H9 (cell line): ENCODE measurements around the gene CEP131. TPM values are rescaled to one million over a fixed set of nuclear protein-coding genes. Genes with fewer than 3 reads are reported as not detected.

ENCODE experiments used
- DNase-seq: peaks from one replicate; pipeline ENCODE4 v3.0.0-alpha.2; 2017
- H2AFZ ChIP-seq: one replicate; pipeline ENCODE4 v1.6.1; 2013; ENCODE audit warnings: mild to moderate bottlenecking, low read length, control low read depth, moderate library complexity
- H2AK5ac ChIP-seq: 2 replicates; pipeline ENCODE4 v1.6.1; 2013; ENCODE audit warnings: low read length, control low read depth, mixed read lengths; ENCODE audit not compliant: insufficient read length
- H2BK120ac ChIP-seq: one replicate; pipeline ENCODE4 v1.6.1; 2013; ENCODE audit warnings: low read depth, mild to moderate bottlenecking, low read length, control low read depth, inconsistent platforms; ENCODE audit not compliant: poor library complexity, severe bottlenecking
- H2BK12ac ChIP-seq: 2 replicates; pipeline ENCODE4 v1.6.1; 2013; ENCODE audit warnings: low read length, control low read depth, mixed read lengths, low read depth; ENCODE audit not compliant: insufficient read length
- H2BK15ac ChIP-seq: 2 replicates; pipeline ENCODE4 v1.6.1; 2013; ENCODE audit warnings: low read depth, low read length, control low read depth
- H2BK20ac ChIP-seq: one replicate; pipeline ENCODE4 v1.6.1; 2013; ENCODE audit warnings: low read depth, mild to moderate bottlenecking, low read length, control low read depth, inconsistent platforms; ENCODE audit not compliant: poor library complexity, severe bottlenecking
- H2BK5ac ChIP-seq: 2 replicates; pipeline ENCODE4 v1.6.1; 2013; ENCODE audit warnings: low read length, control low read depth, mixed read lengths; ENCODE audit not compliant: insufficient read length
- H3K14ac ChIP-seq: 2 replicates; pipeline ENCODE4 v1.6.1; 2013; ENCODE audit warnings: low read length, control low read depth; ENCODE audit not compliant: insufficient read depth
- H3K18ac ChIP-seq: 2 replicates; pipeline ENCODE4 v1.6.1; 2013; ENCODE audit warnings: low read depth, mild to moderate bottlenecking, mixed read lengths, low read length, control low read depth; ENCODE audit not compliant: insufficient read length
- H3K23ac ChIP-seq: 2 replicates; pipeline ENCODE4 v1.6.1; 2013; ENCODE audit warnings: low read length, control low read depth, mixed read lengths, low read depth; ENCODE audit not compliant: insufficient read length
- H3K23me2 ChIP-seq: 2 replicates; pipeline ENCODE4 v1.6.1; 2013; ENCODE audit warnings: low read depth, mild to moderate bottlenecking, mixed read lengths, low read length, control low read depth; ENCODE audit not compliant: insufficient read length, poor library complexity, severe bottlenecking
- H3K27ac ChIP-seq: 2 replicates; pipeline ENCODE4 v1.5.1; 2013; ENCODE audit warnings: low read length, control low read depth, mixed read lengths, low read depth; ENCODE audit not compliant: insufficient read length
- H3K27me3 ChIP-seq: 2 replicates; pipeline ENCODE4 v1.6.1; 2013; ENCODE audit warnings: low read length, control low read depth, inconsistent platforms; ENCODE audit not compliant: insufficient read depth
- H3K4ac ChIP-seq: 2 replicates; pipeline ENCODE4 v1.6.1; 2013; ENCODE audit warnings: low read depth, mild to moderate bottlenecking, control low read depth, inconsistent platforms, low read length, moderate library complexity
- H3K4me1 ChIP-seq: 2 replicates; pipeline ENCODE4 v1.6.1; 2013; ENCODE audit warnings: low read length, control low read depth, inconsistent platforms; ENCODE audit not compliant: insufficient read depth
- H3K4me2 ChIP-seq: 2 replicates; pipeline ENCODE4 v1.6.1; 2013; ENCODE audit warnings: low read length, control low read depth, mixed read lengths; ENCODE audit not compliant: insufficient read length, insufficient read depth
- H3K56ac ChIP-seq: 2 replicates; pipeline ENCODE4 v1.6.1; 2013; ENCODE audit warnings: low read depth, mild to moderate bottlenecking, mixed read lengths, low read length, control low read depth; ENCODE audit not compliant: insufficient read length
- H3K79me1 ChIP-seq: 2 replicates; pipeline ENCODE4 v1.6.1; 2013; ENCODE audit warnings: low read depth, mild to moderate bottlenecking, moderate library complexity, low read length, control low read depth, inconsistent platforms; ENCODE audit not compliant: insufficient read depth, poor library complexity, severe bottlenecking
- H3K79me2 ChIP-seq: 2 replicates; pipeline ENCODE4 v1.6.1; 2013; ENCODE audit warnings: low read length, control low read depth, inconsistent platforms; ENCODE audit not compliant: insufficient read depth
- H3K9ac ChIP-seq: 2 replicates; pipeline ENCODE4 v1.6.1; 2013; ENCODE audit warnings: low read length, control low read depth, mixed read lengths; ENCODE audit not compliant: insufficient read length; ENCODE audit errors: extremely low read depth
- H3K9me3 ChIP-seq: one replicate; pipeline ENCODE4 v1.6.1; 2013; ENCODE audit warnings: low read depth, low read length, inconsistent platforms; ENCODE audit not compliant: control insufficient read depth
- H3T11ph ChIP-seq: one replicate; pipeline ENCODE4 v1.6.1; 2013; ENCODE audit warnings: mild to moderate bottlenecking, low read length, control low read depth, inconsistent platforms
- H4K20me1 ChIP-seq: one replicate; pipeline ENCODE4 v1.6.1; 2013; ENCODE audit not compliant: control insufficient read depth, insufficient read length, insufficient read depth
- H4K5ac ChIP-seq: 2 replicates; pipeline ENCODE4 v1.6.1; 2013; ENCODE audit warnings: low read depth, mild to moderate bottlenecking, mixed read lengths, low read length, control low read depth; ENCODE audit not compliant: insufficient read length
- H4K8ac ChIP-seq: replicated peaks from 2 replicates; pipeline ENCODE4 v1.6.1; 2013; ENCODE audit warnings: low read length, control low read depth, mixed read lengths, low read depth; ENCODE audit not compliant: insufficient read length
- H4K91ac ChIP-seq: 2 replicates; pipeline ENCODE4 v1.6.1; 2013; ENCODE audit warnings: low read depth, mild to moderate bottlenecking, moderate library complexity, mixed read lengths, low read length, control low read depth; ENCODE audit not compliant: insufficient read length
- H3K27ac Mint-ChIP-seq, 3 experiments: 2 replicates in 2 of 3; 3 replicates in 1 of 3; pipeline ENCODE4 v1.8.0; 2020 to 2021; ENCODE audit warnings: mixed read lengths in 3 of 3, mild to moderate bottlenecking in 1 of 3, moderate library complexity in 1 of 3
- H3K27me3 Mint-ChIP-seq: 2 replicates; pipeline ENCODE4 v1.8.0; 2021; ENCODE audit warnings: low read depth, mild to moderate bottlenecking, moderate library complexity, mixed read lengths
- H3K36me3 Mint-ChIP-seq, 3 experiments: 2 replicates in 2 of 3; 3 replicates in 1 of 3; pipeline ENCODE4 v1.8.0; 2020 to 2021; ENCODE audit warnings: low read depth in 3 of 3, mixed read lengths in 3 of 3; ENCODE audit not compliant: insufficient read depth in 1 of 3
- H3K4me1 Mint-ChIP-seq, 2 experiments: 2 replicates each; pipeline ENCODE4 v1.8.0; 2020; ENCODE audit warnings: mixed read lengths in 2 of 2
- H3K4me3 Mint-ChIP-seq, 2 experiments: 2 replicates in 1 of 2; 3 replicates in 1 of 2; pipeline ENCODE4 v1.8.0; 2020 to 2021; ENCODE audit warnings: mild to moderate bottlenecking in 2 of 2, mixed read lengths in 2 of 2, moderate library complexity in 1 of 2
- H3K9me3 Mint-ChIP-seq, 2 experiments: 2 replicates in 1 of 2; 3 replicates in 1 of 2; pipeline ENCODE4 v1.8.0; 2020; ENCODE audit warnings: mild to moderate bottlenecking in 2 of 2, mixed read lengths in 2 of 2, moderate library complexity in 1 of 2
- WGBS: extraction: QIAGEN DNeasy Blood & Tissue Kit; methylation state at CpG from one replicate; pipeline ENCODE4 v1.1.7; 2013; ENCODE audit warnings: missing lambda C conversion rate, low lambda C conversion rate, mixed read lengths; ENCODE audit not compliant: insufficient read length; ENCODE audit errors: extremely low coverage; 5-methylcytosine and 5-hydroxymethylcytosine counted together
- total RNA-seq: library from RNA; stranded (reverse); gene quantifications from 2 replicates; pipeline ENCODE4 v1.2.1, GENCODE V29; 2021
- TF ChIP-seq, protein P1 (sequence below): fragments of 200-600 bp; sonication (generic); conservative IDR thresholded peaks from 3 replicates; pipeline ENCODE4 v1.8.0; 2021; ENCODE audit warnings: antibody characterized with exemption, mild to moderate bottlenecking

CEP131 gene
- total RNA-seq, 1 experiment from 2014 or later = 16.3 TPM

DNA sequence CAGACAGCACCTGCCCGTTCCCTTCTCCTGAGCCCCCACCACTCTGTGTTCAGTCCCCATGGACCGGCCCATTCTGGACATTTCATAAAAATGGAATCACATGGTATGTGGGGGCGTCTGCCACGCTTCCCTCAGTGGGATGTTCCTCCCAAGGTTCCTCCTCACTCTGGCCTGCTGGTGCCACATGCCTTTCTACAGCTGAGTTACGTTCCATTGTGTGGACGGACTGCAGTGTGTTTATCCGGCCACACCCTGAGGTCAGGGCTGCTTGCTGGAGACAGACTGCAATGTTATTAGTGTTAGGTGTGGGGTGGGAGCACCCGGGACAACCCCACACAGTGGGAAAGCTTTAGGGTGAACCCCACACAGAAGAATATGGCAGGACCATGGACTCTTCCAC, 50.8 kb downstream of the CEP131 start:
- Histone ChIP-seq H3K4ac (no peak overlapping the region), H3K9me3 (no peaks in the 10 kb centered on the region), H2AK5ac (no peak overlapping the region), H2BK20ac (no peak overlapping the region), H3K4me2 (no peak overlapping the region), H4K8ac (no peak overlapping the region), H3K79me1 (no peaks in the 10 kb centered on the region), H3K14ac (no peak overlapping the region), H3K56ac (no peak overlapping the region), H2BK5ac (no peak overlapping the region), H3K27me3 (no peaks in the 10 kb centered on the region), H3K4me1 (no peaks in the 10 kb centered on the region), H3T11ph (no peak overlapping the region), H3K23ac (no peak overlapping the region), H4K5ac (no peak overlapping the region), H3K27ac (no peak overlapping the region), H2BK15ac (no peak overlapping the region), H3K18ac (no peak overlapping the region), H3K79me2 (no peaks in the 10 kb centered on the region), H4K91ac (no peak overlapping the region), H4K20me1 (no peaks in the 10 kb centered on the region), H3K9ac (no peak overlapping the region), H2BK12ac (no peak overlapping the region), H2AFZ (no peak overlapping the region), H2BK120ac (no peak overlapping the region), H3K23me2 (no peaks in the 10 kb centered on the region)
- no peak overlapping the region for H3K4me3 Mint-ChIP-seq
- H3K4me1 Mint-ChIP-seq = no peaks in the 10 kb centered on the region
- H3K9me3 Mint-ChIP-seq = peaks cover 0 to 5% of the 10 kb centered on the region in 2 experiments; a peak in 2 of 5 replicates
- H3K27ac Mint-ChIP-seq = no peak overlapping the region
- DNase-seq = no peak
- peaks cover 14% of the 10 kb centered on the region for H3K27me3 Mint-ChIP-seq
- WGBS = no CpG with 5 or more reads among the region's 8 CpGs
- TF ChIP-seq, protein P1, sequence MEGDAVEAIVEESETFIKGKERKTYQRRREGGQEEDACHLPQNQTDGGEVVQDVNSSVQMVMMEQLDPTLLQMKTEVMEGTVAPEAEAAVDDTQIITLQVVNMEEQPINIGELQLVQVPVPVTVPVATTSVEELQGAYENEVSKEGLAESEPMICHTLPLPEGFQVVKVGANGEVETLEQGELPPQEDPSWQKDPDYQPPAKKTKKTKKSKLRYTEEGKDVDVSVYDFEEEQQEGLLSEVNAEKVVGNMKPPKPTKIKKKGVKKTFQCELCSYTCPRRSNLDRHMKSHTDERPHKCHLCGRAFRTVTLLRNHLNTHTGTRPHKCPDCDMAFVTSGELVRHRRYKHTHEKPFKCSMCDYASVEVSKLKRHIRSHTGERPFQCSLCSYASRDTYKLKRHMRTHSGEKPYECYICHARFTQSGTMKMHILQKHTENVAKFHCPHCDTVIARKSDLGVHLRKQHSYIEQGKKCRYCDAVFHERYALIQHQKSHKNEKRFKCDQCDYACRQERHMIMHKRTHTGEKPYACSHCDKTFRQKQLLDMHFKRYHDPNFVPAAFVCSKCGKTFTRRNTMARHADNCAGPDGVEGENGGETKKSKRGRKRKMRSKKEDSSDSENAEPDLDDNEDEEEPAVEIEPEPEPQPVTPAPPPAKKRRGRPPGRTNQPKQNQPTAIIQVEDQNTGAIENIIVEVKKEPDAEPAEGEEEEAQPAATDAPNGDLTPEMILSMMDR = no peak
- H3K36me3 Mint-ChIP-seq = no peaks in the 10 kb centered on the region
